HG03520 (cell line): ENCODE data around the gene PLXNC1.
A peak's percentile ranks its signal among the peaks of the same experiment; 100 is the strongest.

Source experiments
- ATAC-seq: cut with Tn5 transposase; IDR thresholded peaks from one replicate; pipeline ENCODE4 v1.9.1; 2021; ENCODE audit warnings: mild to moderate bottlenecking, moderate library complexity; ENCODE audit not compliant: unreplicated experiment

Gene PLXNC1

GRCh38 chr12:94202245-94203180 is 54.1 kb downstream of the PLXNC1 start:
- no peak for ATAC-seq

GRCh38 chr12:94203181-94203546 is 54.8 kb downstream of the PLXNC1 start:
- no peak for ATAC-seq

GRCh38 chr12:94203796-94204195 is 55.4 kb downstream of the PLXNC1 start:
- ATAC-seq: no peak

- no peak for ATAC-seq
These were observed 56.3 kb downstream of the PLXNC1 start for GRCh38 chr12:94204499-94205247.

- ATAC-seq: no peak
These were observed 57.4 kb downstream of the PLXNC1 start for GRCh38 chr12:94205822-94206221.

- no peak for ATAC-seq
These were observed 58.5 kb downstream of the PLXNC1 start for GRCh38 chr12:94206886-94207285.

GRCh38 chr12:94207467-94207848 is 59.1 kb downstream of the PLXNC1 start:
- no peak for ATAC-seq

GRCh38 chr12:94207849-94208621 is 59.7 kb downstream of the PLXNC1 start:
- peak; percentile 77 for ATAC-seq

- ATAC-seq: peak; percentile 38
These were observed 60.2 kb downstream of the PLXNC1 start for GRCh38 chr12:94208622-94208966.

- no peak for ATAC-seq
These were observed 60.9 kb downstream of the PLXNC1 start for GRCh38 chr12:94209240-94209639.

- ATAC-seq: no peak
These were observed 62.6 kb downstream of the PLXNC1 start for GRCh38 chr12:94211021-94211420.

- ATAC-seq: no peak
These were observed 69.9 kb downstream of the PLXNC1 start for GRCh38 chr12:94218233-94218632.

GRCh38 chr12:94219622-94220302 is 71.4 kb downstream of the PLXNC1 start:
- no peak for ATAC-seq

- ATAC-seq: no peak
These were observed 72.4 kb downstream of the PLXNC1 start for GRCh38 chr12:94220804-94221203.

GRCh38 chr12:94222351-94223084 is 74.1 kb downstream of the PLXNC1 start:
- no peak for ATAC-seq

GRCh38 chr12:94223842-94224241 is 75.5 kb downstream of the PLXNC1 start:
- ATAC-seq: no peak

GRCh38 chr12:94225506-94225905 is 77.1 kb downstream of the PLXNC1 start:
- no peak for ATAC-seq

GRCh38 chr12:94225947-94226630 is 77.7 kb downstream of the PLXNC1 start:
- ATAC-seq: no peak

GRCh38 chr12:94227066-94227465 is 78.7 kb downstream of the PLXNC1 start:
- ATAC-seq: no peak

- ATAC-seq: no peak
These were observed 80.1 kb downstream of the PLXNC1 start for GRCh38 chr12:94228488-94228907.
